Hypothalamus (tissue), 51 donors: ENCODE data around the gene GGCT.
A peak's percentile ranks its signal among the peaks of the same experiment; 100 is the strongest.

Source experiments
- DNase-seq, 51 donors: peaks; one replicate each; lab custom pipeline; 2025; lab: John Stamatoyannopoulos, UW

GGCT gene

GRCh38 chr7:30465046-30465810 is 39.4 kb downstream of the GGCT start:
- no peak for DNase-seq

- no peak for DNase-seq
Measured at GRCh38 chr7:30464231-30464671, 40.4 kb downstream of the GGCT start.

- DNase-seq, result no peak
Measured at GRCh38 chr7:30463405-30464145, 41.1 kb downstream of the GGCT start.

- no peak for DNase-seq
Measured at GRCh38 chr7:30462179-30462578, 42.5 kb downstream of the GGCT start.

- no peak for DNase-seq
Measured at GRCh38 chr7:30460246-30460633, 44.4 kb downstream of the GGCT start.

GRCh38 chr7:30459591-30460245 is 44.9 kb downstream of the GGCT start:
- DNase-seq, result peak in 5 of 51 donors; percentile 6 to 48 (median 21)

- no peak for DNase-seq
Measured at GRCh38 chr7:30458311-30458710, 46.3 kb downstream of the GGCT start.

GRCh38 chr7:30453921-30454320 is 50.7 kb downstream of the GGCT start:
- DNase-seq, result no peak

GRCh38 chr7:30453016-30453415 is 51.6 kb downstream of the GGCT start:
- DNase-seq, result no peak

GRCh38 chr7:30452280-30452930 is 52.2 kb downstream of the GGCT start:
- DNase-seq, result no peak

- DNase-seq, result no peak
Measured at GRCh38 chr7:30451539-30452279, 52.9 kb downstream of the GGCT start.

- DNase-seq, result no peak
Measured at GRCh38 chr7:30450983-30451497, 53.6 kb downstream of the GGCT start.

GRCh38 chr7:30450240-30450982 is 54.2 kb downstream of the GGCT start:
- DNase-seq, result no peak

GRCh38 chr7:30448461-30449189 is 56.0 kb downstream of the GGCT start:
- DNase-seq, result no peak

GRCh38 chr7:30447466-30447865 is 57.2 kb downstream of the GGCT start:
- DNase-seq, result no peak
